HG02840 (cell line): Measurements from ENCODE around the gene C1QTNF3.
"Not testable (repeated sequence)": the region's sequence is repeated elsewhere in the genome, so short reads cannot be mapped to it uniquely, and the experiment has no call there.

ENCODE experiments used
- ATAC-seq: cut with Tn5 transposase; IDR thresholded peaks from one replicate; pipeline ENCODE4 v1.9.1; 2021; ENCODE audit warnings: mild to moderate bottlenecking, moderate library complexity, moderate number of reproducible peaks; ENCODE audit not compliant: unreplicated experiment, low FRiP score

C1QTNF3 gene

GRCh38 chr5:34026089-34026761 is 16.8 kb downstream of the C1QTNF3 start:
- ATAC-seq = no peak

GRCh38 chr5:34022121-34022705 is 20.8 kb downstream of the C1QTNF3 start:
- peak; percentile 86 for ATAC-seq

DNA sequence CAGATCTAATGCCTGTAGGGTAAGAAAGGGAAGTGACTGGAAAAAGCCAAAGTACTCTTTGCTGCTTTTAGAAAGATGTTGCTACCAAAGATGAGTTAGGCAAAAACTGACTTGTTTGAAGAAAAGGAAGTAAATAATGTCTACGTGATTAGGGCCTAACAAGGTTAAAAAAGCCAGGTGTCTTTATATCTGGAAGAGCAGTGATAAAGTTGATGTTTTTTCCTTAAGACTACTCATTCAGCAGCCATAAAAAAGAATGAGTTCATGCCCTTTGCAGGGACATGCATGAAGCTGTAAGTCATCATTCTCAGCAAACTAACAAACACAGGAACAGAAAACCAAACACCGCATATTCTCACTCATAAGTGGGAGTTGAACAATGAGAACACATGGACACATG is 21.7 kb downstream of the C1QTNF3 start:
- ATAC-seq = no peak

- ATAC-seq = no peak
Measured at GRCh38 chr5:34020726-34021125, 22.3 kb downstream of the C1QTNF3 start.

- ATAC-seq = no peak
Measured at GRCh38 chr5:34017254-34017653, 25.8 kb downstream of the C1QTNF3 start.

DNA sequence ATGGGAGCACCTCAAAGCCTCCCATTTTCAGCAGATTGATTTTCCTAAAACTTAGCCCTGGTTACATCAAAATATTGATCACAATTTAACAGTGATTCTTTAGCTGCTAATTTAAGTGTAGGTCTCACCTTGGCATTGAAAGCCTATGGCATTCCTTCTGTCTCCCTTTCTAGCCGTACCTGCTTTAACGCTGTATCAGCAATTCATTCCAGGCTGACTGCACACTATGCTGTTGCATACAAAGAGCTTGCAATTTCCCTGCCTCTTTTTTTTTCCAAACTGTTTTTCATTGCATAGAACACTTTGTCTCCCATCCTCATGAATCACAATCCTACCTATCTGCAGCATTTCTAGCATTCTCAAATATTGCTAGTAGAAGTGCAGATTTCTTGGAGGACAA is 26.3 kb downstream of the C1QTNF3 start:
- ATAC-seq = no peak

GRCh38 chr5:34016222-34016621 is 26.8 kb downstream of the C1QTNF3 start:
- ATAC-seq = no peak

- ATAC-seq = no peak
Measured at GRCh38 chr5:34015120-34015822, 27.7 kb downstream of the C1QTNF3 start.

DNA sequence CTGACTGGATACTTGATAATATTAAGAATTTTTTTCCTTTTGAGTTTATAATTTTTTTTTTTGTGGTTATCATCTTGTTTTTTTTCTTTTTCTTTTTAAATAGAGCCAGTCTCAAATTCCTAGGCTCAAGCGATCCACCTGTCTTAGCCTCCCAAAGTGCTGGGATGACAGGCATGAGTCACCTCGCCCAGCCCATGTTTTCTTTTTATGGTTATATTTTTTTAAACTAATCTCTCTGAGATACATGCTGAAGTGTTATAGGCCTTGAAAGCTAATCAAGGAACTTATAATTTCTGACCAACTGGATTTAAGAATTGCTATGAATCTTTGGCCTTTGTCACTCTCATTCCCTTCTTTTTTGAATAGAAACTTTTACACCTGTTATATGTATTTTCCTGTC is 28.4 kb downstream of the C1QTNF3 start:
- no peak for ATAC-seq

- ATAC-seq = no peak
Measured at GRCh38 chr5:34013547-34013946, 29.5 kb downstream of the C1QTNF3 start.

DNA sequence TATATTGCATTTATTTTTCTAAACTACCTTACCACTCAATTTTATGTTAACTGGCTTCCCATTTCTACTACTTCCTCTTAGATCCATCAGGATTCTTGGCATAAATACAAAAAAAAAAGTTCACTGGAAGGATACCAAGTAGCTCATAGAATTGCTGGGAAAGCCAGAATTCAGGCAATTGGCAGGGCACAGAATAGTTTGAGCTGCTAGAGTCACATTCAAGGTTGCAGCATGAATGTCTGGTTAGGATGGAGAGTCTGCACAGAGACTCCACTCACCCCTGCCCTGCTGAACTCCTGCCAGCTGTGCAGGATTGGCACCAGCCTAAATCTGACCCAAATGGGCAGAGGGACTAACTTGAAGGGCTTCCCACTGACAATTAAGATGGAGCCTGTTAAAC is 30.2 kb downstream of the C1QTNF3 start:
- ATAC-seq = no peak

DNA sequence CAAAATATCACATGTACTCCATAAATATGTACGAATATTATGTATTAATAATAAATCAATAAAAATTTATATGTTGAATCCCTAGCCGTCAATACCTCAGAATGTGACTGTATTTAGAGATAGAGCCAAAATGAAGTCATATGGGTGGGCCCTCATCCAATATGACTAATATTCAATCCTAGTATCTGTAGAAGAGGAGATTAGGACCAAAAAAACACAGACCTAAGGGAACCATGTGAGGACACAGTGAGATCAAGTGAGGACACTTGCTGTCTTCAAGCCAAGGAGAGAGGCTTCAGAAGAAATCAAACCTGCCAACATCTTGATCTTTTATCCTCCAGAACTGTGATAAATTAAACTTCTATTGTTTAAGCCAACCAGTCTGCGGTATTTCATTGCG is 31.5 kb downstream of the C1QTNF3 start:
- ATAC-seq = no peak

- not testable (repeated sequence) for ATAC-seq
Measured at GRCh38 chr5:34010146-34010545, 32.9 kb downstream of the C1QTNF3 start.

- ATAC-seq = no peak
Measured at GRCh38 chr5:34009610-34010009, 33.4 kb downstream of the C1QTNF3 start.

- ATAC-seq = no peak
Measured at GRCh38 chr5:34008802-34009201, 34.2 kb downstream of the C1QTNF3 start.

- ATAC-seq = peak; percentile 83
Measured at GRCh38 chr5:34007621-34008600, 35.1 kb downstream of the C1QTNF3 start, which contains the start of gene AMACR. Gene AMACR (minus strand): TSS chr5:34008050. CDS start chr5:34008019, 31 bp downstream.

DNA sequence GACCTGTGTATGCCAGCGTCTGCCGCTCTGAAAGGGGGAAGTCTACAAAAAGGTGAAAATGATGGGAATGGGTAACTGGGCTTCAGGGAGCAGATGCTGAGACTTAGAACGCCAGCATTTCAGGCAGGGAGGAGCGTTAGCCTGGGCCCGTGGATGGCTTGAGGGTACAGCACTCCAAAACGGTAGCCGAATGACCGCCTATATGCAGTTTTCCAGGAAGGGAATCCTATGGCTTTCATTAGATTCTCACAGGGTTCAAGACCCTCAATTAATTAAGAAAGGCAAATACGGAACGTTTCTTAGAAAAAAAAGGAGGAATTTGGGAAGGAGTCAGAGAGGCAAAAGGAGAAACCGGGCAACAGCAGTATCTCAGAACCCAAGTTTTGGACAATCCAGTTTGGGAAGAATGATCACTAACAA is 35.8 kb downstream of the C1QTNF3 start:
- ATAC-seq = no peak

DNA sequence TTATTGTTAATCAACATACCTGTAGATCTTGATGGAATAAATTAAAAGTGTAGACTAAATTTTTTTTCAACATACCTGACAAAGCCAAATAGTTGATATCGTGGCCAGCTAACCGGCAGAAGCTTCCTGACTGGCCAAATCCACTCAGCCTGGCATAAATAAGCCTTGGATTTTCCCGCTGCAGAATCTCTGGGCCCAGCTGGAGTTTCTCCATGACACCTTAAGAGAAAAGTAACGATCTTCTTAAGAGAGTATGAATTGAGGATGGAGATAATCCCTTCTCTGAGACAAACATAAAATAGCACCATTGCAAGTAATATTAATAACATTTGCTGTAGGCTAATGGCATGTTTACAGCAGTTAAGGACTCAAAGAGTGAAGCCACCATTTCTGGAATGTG is 37.3 kb downstream of the C1QTNF3 start:
- ATAC-seq = no peak

DNA sequence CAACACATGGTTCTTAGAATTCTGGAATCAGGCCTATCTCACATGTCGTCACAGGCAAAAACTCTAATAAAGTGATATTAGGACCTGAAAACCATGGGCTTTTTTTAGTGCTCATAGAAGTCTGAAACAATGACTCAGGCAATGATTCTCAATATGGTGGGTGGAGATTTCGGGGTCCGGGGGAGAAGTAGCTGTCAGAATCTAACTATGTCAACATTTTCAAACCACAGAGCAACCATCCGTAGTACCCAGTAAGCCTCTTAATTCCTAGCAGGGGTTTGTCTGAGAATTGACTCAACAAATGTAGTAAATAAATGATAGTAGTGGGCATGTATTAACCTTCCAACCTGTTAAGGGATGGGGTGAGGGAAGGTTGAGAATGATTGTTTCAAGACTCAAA is 37.8 kb downstream of the C1QTNF3 start:
- ATAC-seq = no peak

DNA sequence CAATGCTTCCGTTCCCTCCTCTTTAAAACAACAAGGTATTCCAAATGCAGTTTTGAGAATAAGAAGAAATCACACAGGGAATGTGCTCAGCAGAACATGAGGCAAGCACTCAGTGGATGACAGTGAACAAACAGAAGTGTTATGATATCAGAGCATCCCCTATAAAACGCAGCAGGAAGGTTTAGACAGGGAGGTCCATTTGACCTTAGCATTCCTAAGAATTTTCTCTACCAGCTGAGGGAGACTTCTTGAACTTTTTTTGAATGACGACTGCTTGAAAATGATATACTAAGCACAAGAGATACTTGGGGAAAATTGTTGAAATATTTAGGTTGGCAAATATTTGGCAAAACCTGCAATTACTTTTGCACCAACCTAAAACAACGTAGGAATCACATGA is 39.1 kb downstream of the C1QTNF3 start:
- no peak for ATAC-seq
